GF-D8 (cell line): Measurements from ENCODE around the gene RPL15.

Experiments used
- DNase-seq: peaks from one replicate; lab custom pipeline; 2025; lab: John Stamatoyannopoulos, UW

Gene RPL15

DNA sequence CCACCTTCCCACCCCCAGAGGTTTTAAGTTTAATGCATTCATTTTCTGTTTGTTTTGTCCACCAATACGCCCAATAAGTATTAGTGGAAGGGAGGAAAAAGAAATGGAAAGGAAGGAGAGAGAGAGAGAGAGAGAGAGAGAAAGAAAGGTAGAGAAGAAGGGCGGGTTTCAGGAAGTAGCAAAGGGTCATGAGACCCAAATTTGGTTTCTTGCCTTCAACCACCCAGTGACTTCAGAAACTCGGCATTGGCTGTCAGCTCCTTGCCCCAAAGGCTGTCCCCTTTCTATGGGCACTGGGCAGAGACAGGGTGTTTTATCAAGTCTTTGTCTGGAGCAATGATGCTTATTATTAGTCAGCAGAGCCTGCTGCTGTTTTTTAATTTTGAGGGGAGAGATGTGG lies 14.7 kb downstream of the RPL15 start:
- DNase-seq: no peak

DNA sequence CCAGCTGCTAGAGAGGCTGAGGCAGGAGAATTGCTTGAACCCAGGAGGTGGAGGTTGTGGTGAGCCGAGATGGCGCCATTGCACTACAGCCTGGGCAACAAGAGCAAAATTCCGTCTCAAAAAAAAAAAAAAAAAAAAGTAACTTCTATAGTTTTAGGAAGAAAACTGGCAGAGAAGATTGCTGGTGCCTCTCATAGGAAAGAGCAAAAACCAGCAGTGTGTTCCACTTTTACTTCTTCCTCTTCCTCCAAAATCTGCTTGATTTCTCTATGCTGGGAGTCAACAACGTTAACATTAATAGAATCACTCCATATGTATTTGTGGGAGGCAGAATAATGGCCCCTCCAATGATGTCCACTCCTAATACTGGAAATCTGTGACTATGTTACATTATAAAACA lies 15.6 kb downstream of the RPL15 start:
- DNase-seq: no peak

DNA sequence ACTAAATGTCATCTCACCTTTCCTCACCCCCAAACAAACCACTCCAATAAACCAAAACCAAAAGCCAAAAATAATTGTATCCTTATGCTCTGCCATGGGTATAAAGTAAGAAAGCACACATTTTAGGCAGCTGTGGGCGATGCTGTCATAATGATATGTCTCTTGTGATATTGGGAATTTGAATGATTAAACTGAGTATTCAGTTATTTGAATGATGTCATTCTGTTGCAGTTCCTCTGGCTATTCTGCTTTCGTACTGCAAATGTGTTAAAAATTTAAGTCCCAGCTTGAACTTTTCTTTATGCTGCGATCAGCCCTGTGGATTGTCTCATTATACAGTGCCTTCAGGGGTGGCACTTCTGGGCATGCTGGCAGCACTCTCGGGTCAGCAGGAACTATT lies 17.3 kb downstream of the RPL15 start:
- DNase-seq: no peak

DNA sequence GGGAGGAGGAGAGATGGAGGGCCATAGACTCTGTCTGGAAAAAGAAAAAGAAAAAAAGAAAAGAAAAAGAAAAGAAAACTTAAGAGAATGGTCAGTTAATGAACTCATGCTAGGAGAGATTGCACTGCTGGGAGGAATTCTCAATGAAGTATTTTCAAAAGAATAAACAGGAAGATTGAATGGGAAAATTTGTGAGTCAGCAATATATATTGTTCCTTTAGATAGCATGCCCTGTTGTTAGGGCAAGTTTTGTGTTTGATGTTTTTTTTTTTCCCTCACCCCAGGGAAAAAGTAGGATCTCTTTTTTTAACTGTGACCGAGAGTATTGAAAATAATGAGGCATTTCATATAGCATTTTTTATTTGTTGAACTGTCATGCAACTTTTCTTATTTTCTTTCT lies 20.4 kb downstream of the RPL15 start:
- DNase-seq: no peak

DNA sequence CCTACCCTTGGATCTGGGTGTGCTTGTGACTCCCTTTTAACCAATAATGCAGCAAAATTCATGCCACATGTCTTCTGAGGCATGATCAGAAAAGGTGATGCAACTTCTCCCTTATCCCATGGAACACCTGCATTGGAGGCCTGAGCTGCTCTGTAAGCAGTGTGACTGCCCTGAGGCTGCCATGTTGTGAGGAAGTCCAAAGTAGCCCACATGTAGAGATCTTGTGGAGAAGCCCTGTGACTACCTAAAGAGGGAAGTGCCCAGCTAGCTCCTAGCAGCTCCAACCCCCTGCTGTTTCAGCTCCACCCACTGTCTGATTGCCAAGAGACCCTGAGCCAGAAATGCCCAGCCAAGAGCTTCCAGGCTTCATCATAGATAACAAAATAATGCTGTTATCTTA lies 21.8 kb downstream of the RPL15 start:
- DNase-seq: no peak

DNA sequence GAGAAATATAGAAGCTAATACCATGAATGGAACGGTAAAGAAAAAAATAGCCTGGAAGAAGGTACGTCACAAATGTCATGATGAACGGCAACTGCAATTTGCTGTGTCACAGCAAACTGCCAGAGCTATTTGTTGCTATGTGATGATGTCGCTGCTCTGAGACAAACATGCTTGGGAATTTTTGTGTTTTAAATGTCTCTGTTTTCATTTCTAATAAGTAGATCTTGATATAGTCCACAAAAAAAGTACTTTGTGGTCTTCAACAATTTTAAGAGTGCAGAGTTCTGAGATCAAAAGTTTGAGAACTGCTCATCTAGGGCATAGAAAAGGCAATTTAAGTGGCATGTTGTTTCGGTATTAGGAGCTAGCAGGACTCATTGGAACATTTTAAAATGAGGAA lies 23.8 kb downstream of the RPL15 start:
- DNase-seq: no peak

DNA sequence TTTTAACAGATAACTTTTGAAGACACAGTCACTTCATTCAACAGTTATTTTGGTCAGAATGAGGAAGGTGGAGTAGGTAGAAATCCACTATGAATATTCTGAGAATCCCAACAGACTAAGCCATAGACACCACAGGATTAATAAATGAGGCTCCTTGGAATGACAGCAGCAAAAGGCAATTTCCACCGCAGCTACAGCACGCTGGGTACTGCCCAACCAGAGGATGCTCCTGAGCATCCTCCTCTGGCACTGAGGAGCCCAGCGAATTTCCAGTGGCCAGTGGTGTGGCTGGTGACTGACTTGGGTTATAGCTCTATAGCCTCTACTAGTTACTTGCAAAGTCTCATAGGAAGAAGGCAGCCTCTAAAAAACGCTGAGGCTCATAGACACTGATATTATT lies 24.5 kb downstream of the RPL15 start:
- no peak for DNase-seq

DNA sequence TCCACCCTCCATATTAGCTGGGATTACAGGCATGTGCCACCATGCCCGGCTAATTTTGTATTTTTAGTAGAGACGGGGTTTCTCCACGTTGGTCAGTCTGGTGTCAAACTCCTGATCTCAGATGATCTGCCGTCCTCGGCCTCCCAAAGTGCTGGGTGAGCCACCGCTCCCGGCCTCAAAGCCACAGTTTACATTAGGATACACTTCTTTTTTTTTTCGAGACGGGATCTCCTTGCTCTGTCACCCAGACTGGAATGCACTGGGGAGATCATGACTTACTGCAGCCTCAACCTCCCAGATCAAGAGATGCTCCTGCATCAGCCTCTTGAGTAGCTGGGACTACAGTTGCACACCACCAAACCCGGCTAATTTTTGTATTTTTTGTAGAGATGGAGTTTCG lies 25.6 kb downstream of the RPL15 start:
- DNase-seq: no peak

DNA sequence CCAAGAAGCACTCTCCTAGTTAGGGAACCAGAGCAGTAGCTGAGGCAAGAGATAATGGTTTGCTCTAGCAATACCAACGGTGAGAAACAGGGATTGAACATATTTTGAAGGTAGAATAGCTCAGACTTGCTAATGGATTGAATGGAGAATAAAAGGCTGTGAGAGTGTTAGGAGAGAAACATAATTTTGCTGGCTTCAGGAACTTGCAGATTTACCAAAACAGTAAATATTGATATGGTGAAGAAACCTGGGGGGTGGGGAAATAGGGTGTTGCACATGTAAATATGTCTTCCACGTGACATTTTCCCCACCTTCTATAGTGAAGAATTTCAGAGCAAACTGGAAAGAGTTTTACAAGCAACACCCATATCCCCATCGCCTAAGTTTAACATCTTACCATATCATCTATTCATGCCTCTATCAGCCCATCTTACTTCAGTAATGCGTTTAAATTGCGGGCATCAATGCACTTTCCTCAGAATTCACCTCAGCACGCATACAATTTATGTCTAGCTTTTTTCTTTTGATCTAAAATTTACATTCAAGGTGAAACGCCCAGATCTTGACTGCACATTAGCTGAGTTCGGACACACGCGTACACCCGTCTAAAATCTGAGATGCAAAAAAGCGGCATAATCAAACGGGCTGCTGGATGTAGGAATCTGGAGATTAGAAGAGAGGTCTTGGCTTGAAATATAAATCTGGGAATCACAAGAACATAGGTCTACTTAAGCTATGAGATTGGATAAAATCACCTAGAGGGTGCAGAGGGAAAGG lies 27.3 kb downstream of the RPL15 start:
- DNase-seq: no peak

DNA sequence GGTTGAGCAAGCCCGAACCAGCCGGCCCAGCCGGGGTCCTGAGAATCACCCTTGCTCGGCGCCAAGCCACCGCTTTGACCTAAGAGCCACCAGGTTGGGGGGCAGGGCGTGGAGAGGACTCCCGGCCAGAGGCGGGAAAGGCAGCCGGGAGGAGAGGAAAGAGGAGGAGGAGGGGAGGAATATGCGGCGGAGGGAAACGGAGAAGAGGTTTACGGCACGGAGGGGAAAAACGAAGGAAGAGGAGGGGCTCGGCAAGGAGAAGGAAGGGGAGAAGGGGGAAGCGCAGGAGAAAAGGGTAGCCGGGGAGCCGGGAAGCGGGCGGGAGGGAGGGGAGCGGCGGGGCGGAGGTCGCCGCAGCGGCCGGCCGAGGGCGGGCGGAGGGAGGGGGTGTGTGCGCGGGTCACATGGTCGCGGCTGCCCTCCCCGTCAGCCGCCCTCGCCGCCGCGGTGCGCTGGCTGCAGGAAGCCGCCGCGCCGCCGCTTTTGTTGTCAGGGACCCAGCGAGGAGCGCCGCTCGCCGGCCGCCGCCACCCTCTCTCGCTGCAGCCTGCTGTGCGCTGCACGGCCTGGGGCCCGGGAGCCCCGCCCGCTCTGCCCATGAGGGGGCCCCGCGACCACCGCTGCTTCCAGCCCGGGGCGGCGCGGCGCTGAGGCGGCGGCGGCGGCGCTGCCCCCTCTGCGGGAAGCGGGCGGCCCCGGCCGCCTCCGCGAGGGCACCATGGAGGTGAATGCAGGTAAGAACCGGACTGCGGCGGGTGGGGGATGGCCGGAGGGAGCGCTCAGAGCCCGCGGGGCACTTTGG lies 28.1 kb downstream of the RPL15 start, which contains the start of gene NR1D2:
Gene NR1D2 (plus strand): TSS at position 426 of the 802 bp plus-strand sequence. CDS start 293 bp downstream, at position 719.
- peak; percentile 41 for DNase-seq

DNA sequence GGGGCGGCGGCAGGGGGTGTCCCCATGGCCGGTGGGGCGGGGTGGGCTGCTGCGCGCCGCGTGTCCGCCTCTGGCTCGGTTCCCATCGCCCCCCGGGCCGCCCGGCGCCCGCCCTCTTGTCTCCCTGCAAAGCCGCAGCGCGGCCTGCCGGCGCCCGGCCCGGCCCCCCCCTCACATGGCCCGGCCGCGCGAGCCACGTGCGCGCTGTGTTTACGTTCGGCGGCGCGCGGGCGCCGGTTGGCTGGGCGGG lies 28.7 kb downstream of the RPL15 start:
- no peak for DNase-seq

DNA sequence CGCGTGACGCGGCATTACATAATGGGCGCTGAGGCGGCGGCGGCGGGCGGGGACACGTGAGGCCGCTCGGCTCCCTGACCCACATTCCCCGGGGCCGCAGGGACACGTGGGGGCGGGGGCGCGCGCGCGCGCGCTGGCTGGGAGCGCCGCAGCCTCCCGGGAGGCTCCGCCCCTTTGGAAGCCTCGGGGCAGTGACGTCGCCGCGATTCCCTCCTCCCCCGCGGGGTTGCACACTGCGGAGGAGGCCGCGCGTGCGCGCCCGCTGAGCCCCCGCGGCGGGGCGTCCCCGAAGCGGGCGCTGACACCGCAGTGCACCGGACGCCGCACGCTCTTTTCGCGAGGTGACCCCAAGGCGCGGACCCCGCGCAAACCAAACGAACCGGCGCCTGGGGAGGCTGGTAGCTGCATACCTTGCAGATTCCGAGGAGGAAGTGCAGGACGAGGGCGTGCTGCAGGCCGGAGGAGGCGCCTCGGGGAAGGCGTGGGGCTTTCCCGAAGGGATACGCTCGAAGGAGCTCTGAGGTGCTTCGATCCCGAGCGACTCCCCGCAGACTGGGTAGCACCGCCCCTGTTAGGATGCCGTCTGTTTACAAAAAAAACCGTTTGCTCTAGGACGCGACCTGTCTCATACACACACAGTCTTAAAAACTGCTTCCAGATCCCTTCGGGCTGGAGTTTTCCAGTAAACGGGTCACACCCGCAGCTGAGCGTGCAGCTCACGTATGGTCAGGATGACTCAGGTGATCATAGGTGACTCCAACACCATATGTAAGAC lies 29.2 kb downstream of the RPL15 start:
- DNase-seq: peak; percentile 88

DNA sequence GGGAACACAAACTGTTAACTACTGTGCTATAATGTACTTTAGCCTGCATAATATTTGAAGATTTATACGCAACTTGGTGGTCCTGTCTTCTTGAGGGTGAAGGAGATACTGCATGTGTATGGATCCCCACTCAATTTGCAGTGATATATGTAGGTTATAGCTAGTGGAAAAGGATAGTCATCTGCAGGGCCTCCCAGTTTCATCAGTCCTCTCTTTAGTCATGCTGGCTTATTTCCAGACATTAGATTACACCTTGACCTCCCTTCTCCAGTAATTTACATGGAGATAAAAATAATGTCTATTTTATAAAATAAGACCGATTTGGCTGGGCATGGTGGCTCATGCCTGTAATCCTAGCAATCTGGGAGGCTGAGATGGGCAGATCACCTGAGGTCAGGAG lies 31.8 kb downstream of the RPL15 start:
- no peak for DNase-seq

DNA sequence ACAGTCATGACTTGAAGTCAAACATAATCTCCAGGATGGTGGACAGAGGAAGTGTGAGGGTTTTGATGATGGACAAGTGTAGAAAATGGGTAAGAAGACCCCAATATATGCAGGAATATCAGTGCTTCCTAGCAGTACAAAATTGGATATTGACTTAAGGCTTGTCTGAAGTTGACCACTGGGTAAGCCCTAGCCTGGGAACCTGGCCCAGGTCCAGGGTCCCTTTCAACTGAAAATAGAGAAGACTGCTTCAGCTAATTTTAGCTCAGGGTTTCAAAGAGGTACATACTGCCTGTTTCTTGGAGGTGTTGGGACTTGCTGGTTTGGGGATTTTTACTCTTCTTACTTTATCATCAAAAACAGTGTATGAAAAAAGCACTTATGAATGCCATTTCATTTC lies 32.9 kb downstream of the RPL15 start:
- no peak for DNase-seq

DNA sequence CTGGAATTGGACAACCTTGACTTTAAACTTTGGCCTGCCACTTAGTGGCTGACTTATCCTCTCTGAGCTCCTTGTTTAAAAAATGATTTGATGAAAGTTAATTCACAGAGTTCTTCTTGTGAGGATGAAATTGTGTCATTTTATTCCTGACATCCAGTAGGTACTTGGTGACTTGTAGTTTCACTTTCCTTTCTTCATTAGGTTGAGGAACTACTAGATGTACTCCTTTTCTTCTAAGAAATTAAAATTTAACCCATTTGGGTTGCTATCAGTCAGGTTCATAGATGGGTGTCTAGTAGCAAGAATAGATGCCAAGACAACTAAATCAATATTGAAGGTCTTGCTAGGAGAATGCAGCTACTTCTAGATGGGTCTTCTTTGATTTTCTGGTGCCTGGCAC lies 33.4 kb downstream of the RPL15 start:
- DNase-seq: no peak

DNA sequence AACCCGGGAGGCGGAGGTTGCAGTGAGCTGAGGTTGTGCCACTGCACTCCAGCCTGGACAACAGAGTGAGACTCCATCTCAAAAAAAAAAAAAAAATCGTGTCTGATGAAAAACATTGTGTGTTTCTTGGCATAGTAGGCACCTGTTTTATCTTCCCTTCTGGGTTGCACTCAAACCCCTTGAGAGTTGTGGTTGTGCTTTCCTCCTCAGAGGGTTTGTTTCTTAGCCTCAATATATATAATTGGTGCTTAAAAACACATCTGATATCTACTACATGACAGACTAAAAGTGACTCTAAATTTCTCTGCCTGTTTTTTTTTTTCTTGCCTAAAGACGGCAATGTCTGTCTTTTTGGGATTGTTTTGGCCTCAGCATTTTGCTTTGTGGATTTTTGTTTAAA lies 35.7 kb downstream of the RPL15 start:
- DNase-seq: no peak

DNA sequence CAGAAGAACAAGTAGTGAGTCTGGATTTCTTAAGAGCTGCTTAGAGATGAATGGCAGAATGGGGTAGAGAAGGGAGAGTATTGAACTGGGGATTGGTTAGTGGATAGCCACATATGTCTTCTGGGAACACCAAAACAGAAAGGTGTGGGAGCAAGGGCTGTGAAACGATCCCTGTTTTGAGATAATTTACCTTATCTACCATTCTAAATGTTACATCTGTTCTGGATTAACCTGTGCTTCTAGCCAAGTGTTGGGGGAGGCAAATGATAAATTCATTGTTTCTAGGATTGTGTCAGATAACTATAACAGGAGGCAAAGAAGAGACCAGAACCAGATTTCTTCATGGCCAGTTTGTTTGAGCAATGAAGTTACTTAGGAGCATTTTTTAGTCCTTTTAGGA lies 36.6 kb downstream of the RPL15 start:
- no peak for DNase-seq

DNA sequence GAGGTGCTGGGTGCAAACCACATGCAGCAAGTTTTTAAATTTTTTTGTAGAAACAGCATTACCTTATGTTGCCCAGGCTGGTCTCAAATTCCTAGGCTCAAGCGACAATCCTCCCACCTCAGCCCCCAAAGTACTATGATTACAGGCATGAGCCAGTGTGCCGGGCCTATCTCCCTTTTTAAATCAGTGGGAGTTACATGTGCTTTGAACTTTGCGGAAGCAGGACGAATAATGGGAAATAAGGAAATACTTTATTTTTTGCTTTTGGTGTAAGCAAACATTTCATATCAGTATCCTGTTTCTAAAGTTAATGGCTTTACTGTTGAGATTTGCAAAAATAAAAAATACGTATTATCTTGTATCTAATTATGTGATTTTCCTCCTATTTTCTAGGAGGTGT lies 37.2 kb downstream of the RPL15 start:
- no peak for DNase-seq

DNA sequence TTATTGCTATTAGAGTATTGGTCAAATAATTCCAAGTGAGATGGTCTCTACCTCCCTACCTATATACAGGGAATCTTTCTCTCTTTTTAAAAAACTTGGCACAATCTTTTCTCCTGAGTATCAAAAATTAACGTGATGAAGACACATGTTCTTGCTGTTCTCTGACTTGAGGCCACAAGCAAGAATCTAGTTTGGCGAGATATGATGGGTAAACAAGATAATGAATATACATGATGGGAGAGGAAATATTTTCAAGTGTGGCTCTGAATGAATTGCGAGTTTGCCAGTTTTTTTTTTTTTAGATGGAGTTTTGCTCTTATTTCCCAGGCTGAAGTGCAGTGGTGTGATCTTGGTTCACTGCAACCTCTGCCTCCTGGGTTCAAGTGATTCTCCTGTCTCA lies 39.8 kb downstream of the RPL15 start:
- DNase-seq: no peak

DNA sequence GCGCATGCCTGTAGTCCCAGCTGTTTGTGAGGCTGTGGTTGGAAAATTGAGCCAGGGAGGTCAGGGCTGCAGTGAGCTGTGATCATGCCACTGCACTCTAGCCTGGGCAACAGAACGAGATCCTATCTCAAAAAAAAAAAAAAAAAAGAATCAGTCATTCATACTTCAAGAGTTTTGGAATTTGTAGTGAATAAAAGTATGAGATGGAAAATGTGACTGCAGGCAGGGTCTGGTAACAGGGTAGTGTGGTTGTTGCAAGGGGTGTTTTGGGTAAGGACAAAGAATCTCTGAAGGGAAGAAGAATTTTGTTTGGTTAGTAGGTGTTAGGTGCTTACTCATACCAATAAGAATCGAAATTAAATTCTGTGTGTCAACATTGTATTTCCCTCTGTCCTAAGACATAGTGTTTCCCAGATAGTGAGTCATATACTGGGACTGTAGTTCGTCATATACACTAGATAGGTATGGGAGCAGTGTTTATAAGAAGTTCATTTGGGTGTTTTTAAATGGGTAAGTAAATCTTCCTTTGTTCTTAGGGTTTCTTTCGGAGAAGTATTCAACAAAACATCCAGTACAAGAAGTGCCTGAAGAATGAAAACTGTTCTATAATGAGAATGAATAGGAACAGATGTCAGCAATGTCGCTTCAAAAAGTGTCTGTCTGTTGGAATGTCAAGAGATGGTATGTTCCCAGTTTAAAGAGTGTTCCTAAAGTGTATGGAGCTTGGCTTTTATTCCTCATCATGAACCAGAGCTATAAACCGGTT lies 42.4 kb downstream of the RPL15 start:
- DNase-seq: no peak

DNA sequence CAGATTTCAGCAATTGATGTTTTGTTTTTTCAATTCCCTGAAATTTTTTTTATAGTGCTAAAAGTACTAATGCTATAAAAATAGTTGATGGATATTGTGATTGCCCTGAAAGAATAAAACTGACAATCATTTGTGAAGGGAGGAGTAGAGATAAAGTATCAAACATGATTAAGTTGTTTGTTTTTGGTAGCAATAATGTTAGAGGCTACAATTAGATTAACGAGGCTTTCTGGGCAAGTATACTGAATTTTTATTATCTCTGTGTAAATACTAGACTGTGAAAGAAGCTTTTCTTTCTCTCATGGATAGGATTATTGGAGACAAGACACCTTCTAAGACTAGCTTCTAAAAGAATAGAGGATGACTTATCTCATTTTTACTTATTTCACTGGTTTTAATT lies 43.7 kb downstream of the RPL15 start:
- no peak for DNase-seq

DNA sequence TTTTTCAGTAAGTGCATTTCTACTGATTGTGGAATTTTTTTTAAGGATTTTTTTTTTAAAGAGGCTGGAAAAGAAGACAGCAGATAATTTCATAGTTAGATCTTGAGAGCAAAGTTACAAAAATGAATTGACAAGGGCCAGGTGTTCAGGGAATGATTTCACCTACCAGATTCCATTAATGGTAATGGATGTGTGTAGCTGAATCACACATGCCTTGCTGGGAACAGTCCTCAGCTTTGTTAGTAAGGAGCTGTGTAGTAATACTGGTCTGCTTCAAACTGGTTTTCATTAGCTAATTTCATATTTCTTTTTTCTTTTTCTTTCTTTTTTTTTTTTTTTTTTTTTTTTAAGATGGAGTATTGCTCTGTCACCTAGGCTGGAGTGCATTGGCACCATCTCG lies 44.1 kb downstream of the RPL15 start:
- DNase-seq: no peak
